Liver (tissue), 9 donors: Measurements from ENCODE around the gene SLC2A6. TPM values are rescaled to one million over a fixed set of nuclear protein-coding genes. Genes with fewer than 3 reads are reported as not detected.

Experiments
- DNase-seq: peaks from one replicate; pipeline ENCODE4 v3.0.0-alpha.2; 2017; ENCODE audit warnings: low spot score
- H3K27ac ChIP-seq, 2 donors: one replicate each; pipeline ENCODE4 v1.7.0; 2013; ENCODE audit warnings: inconsistent platforms in 2 of 2, low read length in 2 of 2, control low read depth in 1 of 2, low read depth in 1 of 2, mild to moderate bottlenecking in 1 of 2
- H3K27me3 ChIP-seq, 4 donors: one replicate each; pipeline versions ENCODE4 v1.6.1 to v1.7.0; 2013; ENCODE audit warnings: low read length in 3 of 4, inconsistent platforms in 1 of 4, mild to moderate bottlenecking in 1 of 4, moderate library complexity in 1 of 4; ENCODE audit not compliant: control insufficient read depth in 4 of 4, insufficient read depth in 4 of 4
- H3K36me3 ChIP-seq, 4 donors: one replicate each; pipeline versions ENCODE4 v1.6.1 to v1.7.0; 2013; ENCODE audit warnings: low read length in 3 of 4, mild to moderate bottlenecking in 3 of 4, low read depth in 1 of 4, moderate library complexity in 1 of 4; ENCODE audit not compliant: control insufficient read depth in 4 of 4, insufficient read depth in 3 of 4
- H3K4me1 ChIP-seq, 4 donors: one replicate each; pipeline versions ENCODE4 v1.6.1 to v1.7.0; 2013; ENCODE audit warnings: low read length in 3 of 4, mild to moderate bottlenecking in 3 of 4, moderate library complexity in 1 of 4; ENCODE audit not compliant: control insufficient read depth in 4 of 4, insufficient read depth in 4 of 4
- H3K4me3 ChIP-seq, 3 donors: one replicate each; pipeline versions ENCODE4 v1.6.1 to v1.7.0; 2013; ENCODE audit warnings: low read length in 3 of 3, control low read depth in 1 of 3, low read depth in 1 of 3, mild to moderate bottlenecking in 1 of 3
- H3K9ac ChIP-seq, 2 donors: one replicate each; pipeline ENCODE4 v1.7.0; 2013; ENCODE audit warnings: low read length in 2 of 2, mild to moderate bottlenecking in 2 of 2, moderate library complexity in 2 of 2, control low read depth in 1 of 2, low read depth in 1 of 2
- H3K9me3 ChIP-seq, 4 donors: one replicate each; pipeline versions ENCODE4 v1.6.1 to v1.7.0; 2013; ENCODE audit warnings: low read length in 3 of 4; ENCODE audit not compliant: control insufficient read depth in 4 of 4
- EGR1 ChIP-seq, 2 donors: IDR thresholded peaks; 2 replicates each; pipeline ENCODE4 v1.6.1; 2016 to 2018; ENCODE audit warnings: antibody characterized with exemption in 2 of 2, low read depth in 2 of 2
- FOXA1 ChIP-seq: IDR thresholded peaks from 2 replicates; pipeline ENCODE4 v1.6.1; 2016; ENCODE audit warnings: antibody characterized with exemption
- FOXA2 ChIP-seq: IDR thresholded peaks from 2 replicates; pipeline ENCODE4 v1.6.1; 2016; ENCODE audit warnings: antibody characterized with exemption
- GABPA ChIP-seq, 2 donors: IDR thresholded peaks in 1 of 2; conservative IDR thresholded peaks in 1 of 2; 2 replicates each; pipeline ENCODE4 v1.6.1; 2016; ENCODE audit warnings: antibody characterized with exemption in 2 of 2, mild to moderate bottlenecking in 1 of 2, moderate library complexity in 1 of 2
- HNF4A ChIP-seq, 2 donors: conservative IDR thresholded peaks; 2 replicates each; pipeline ENCODE4 v1.6.1; 2016; ENCODE audit warnings: antibody characterized with exemption in 2 of 2, mild to moderate bottlenecking in 2 of 2
- HNF4G ChIP-seq: IDR thresholded peaks from 2 replicates; pipeline ENCODE4 v1.6.1; 2016; ENCODE audit warnings: antibody characterized with exemption
- RAD21 ChIP-seq, 2 donors: IDR thresholded peaks; 2 replicates each; pipeline ENCODE4 v1.6.1; 2016; ENCODE audit warnings: antibody characterized with exemption in 2 of 2, mild to moderate bottlenecking in 2 of 2
- RXRA ChIP-seq, 2 donors: IDR thresholded peaks; 2 replicates each; pipeline ENCODE4 v1.6.1; 2017 to 2018; ENCODE audit warnings: antibody characterized with exemption in 2 of 2, mild to moderate bottlenecking in 1 of 2
- SP1 ChIP-seq: IDR thresholded peaks from 2 replicates; pipeline ENCODE4 v1.6.1; 2018; ENCODE audit warnings: antibody characterized with exemption, mild to moderate bottlenecking
- YY1 ChIP-seq: IDR thresholded peaks from 2 replicates; pipeline ENCODE4 v1.6.1; 2016; ENCODE audit warnings: antibody characterized with exemption, mild to moderate bottlenecking
- WGBS: extraction: QIAGEN DNeasy Blood & Tissue Kit; methylation state at CpG from one replicate; pipeline ENCODE4 v1.1.7; 2013; 5-methylcytosine and 5-hydroxymethylcytosine counted together
- polyA plus RNA-seq, 2 donors: library from polyadenylated mRNA; stranded (reverse) in 1 of 2; unstranded in 1 of 2; fragments of 200-250 nt in 1 of 2; fragments of >200 nt in 1 of 2; fragmentation: Nextera tagmentation in 1 of 2; extraction: Ambion mirVana in 1 of 2; gene quantifications; one replicate each; pipeline versions ENCODE4 v1.2.1 to v1.2.3, GENCODE V29; 2013 to 2015
- total RNA-seq, 2 donors: library from RNA; depleted of rRNA; stranded (reverse); fragments of >200 nt; gene quantifications; one replicate each; pipeline ENCODE4 v1.2.3, GENCODE V29; 2014
- TF ChIP-seq, protein P1 (sequence below): fragments of 150-350 bp; IDR thresholded peaks from 2 replicates; pipeline ENCODE4 v1.5.1; 2017; ENCODE audit warnings: improper control_type of control experiment, low read depth, low read length; ENCODE audit not compliant: missing input control
- TF ChIP-seq, protein P2 (sequence below): IDR thresholded peaks from 2 replicates; pipeline ENCODE4 v1.6.1; 2016; ENCODE audit warnings: antibody characterized with exemption, mild to moderate bottlenecking
- TF ChIP-seq, protein P3 (sequence below): IDR thresholded peaks from 2 replicates; pipeline ENCODE4 v1.6.1; 2016; ENCODE audit warnings: antibody characterized with exemption
- donor health status: healthy.
- donor health status: healthy.
- donor health status: healthy.
- donor health status: healthy.
- donor health status: healthy.

Gene SLC2A6
- total and polyA plus RNA-seq, 4 donors, result 1.7 to 3.9 (median 2.3) TPM

GRCh38 chr9:133511607-133512006 is 32.7 kb upstream of the SLC2A6 start:
- Histone ChIP-seq H3K4me1 (peaks cover 14 to 28% (median 20%) of the 10 kb centered on the region in 4 donors), H3K9me3 (no peaks in the 10 kb centered on the region), H3K9ac (no peak overlapping the region), H3K4me3 (no peak overlapping the region), H3K27me3 (no peaks in the 10 kb centered on the region), H3K27ac (no peak overlapping the region), H3K36me3 (no peaks in the 10 kb centered on the region)
- 95% methylated on average over 10 of the region's 10 CpGs for WGBS
- no peak for DNase-seq
- TF ChIP-seq RAD21 (IDR thresholded peaks at IDR 0.05) (no peak), HNF4G (no peak), GABPA (IDR thresholded peaks at IDR 0.05 in 1 of 2, conservative IDR thresholded peaks at IDR 0.05 in 1 of 2) (no peak), EGR1 (IDR thresholded peaks at IDR 0.05; ENCODE audit: low read depth in 2 of 2) (no peak), YY1 (no peak)
- TF ChIP-seq, protein P1, sequence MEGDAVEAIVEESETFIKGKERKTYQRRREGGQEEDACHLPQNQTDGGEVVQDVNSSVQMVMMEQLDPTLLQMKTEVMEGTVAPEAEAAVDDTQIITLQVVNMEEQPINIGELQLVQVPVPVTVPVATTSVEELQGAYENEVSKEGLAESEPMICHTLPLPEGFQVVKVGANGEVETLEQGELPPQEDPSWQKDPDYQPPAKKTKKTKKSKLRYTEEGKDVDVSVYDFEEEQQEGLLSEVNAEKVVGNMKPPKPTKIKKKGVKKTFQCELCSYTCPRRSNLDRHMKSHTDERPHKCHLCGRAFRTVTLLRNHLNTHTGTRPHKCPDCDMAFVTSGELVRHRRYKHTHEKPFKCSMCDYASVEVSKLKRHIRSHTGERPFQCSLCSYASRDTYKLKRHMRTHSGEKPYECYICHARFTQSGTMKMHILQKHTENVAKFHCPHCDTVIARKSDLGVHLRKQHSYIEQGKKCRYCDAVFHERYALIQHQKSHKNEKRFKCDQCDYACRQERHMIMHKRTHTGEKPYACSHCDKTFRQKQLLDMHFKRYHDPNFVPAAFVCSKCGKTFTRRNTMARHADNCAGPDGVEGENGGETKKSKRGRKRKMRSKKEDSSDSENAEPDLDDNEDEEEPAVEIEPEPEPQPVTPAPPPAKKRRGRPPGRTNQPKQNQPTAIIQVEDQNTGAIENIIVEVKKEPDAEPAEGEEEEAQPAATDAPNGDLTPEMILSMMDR, result no peak

GRCh38 chr9:133510926-133511505 is 32.1 kb upstream of the SLC2A6 start:
- DNase-seq, result no peak

DNA sequence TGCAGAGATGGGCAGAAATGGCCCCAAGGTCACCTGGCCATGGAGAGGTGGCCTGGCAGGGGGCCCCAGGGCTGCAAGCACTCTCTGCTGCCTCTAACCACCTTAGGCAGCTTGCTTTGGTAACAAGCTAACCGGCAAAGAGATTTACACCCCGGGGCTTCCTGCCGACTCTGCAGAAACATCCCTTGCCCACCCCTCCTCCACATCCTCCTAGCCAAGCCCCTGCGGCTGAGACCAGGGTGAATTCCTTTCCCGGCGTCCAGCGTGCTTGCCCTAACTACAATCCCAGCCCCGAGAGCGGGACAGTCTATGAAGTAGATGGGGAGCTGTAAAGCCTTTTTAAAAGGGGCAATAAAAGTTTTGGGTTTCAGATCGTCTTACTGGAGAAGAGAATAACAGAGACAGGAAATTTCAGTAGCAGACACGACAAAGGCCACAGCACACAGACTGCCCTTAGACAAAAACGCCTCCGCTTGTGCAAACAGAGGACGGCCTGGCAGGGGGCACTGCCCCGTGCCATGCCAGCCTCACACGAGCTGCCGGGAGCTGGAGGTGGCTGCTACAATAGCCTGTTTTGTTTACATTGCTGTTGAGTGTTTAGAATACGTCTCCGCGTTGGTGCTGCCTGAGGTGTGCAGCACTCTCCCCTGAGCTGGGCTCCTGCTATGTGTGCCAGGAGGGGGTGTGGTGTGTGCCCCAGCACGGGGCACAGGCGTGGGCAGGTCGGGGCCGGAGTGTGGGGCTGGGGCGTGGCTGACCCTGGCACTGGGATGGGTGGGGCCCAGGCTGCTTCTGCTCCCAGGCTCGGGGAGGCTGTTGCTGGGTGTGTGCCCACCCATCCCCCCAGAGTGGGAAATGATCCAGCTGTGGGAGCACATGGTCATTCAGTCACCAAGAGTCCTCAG is 30.5 kb upstream of the SLC2A6 start:
- peak; percentile 43 to 69 for TF ChIP-seq EGR1 (IDR thresholded peaks at IDR 0.05; ENCODE audit: low read depth in 2 of 2)
- peak; percentile 89 for TF ChIP-seq SP1
- peak; percentile 80 to 88 for TF ChIP-seq RXRA (IDR thresholded peaks at IDR 0.05)
- TF ChIP-seq, protein P1, result no peak
- peak; percentile 74 for TF ChIP-seq FOXA1
- TF ChIP-seq FOXA2, result peak; percentile 84
- TF ChIP-seq, protein P2, sequence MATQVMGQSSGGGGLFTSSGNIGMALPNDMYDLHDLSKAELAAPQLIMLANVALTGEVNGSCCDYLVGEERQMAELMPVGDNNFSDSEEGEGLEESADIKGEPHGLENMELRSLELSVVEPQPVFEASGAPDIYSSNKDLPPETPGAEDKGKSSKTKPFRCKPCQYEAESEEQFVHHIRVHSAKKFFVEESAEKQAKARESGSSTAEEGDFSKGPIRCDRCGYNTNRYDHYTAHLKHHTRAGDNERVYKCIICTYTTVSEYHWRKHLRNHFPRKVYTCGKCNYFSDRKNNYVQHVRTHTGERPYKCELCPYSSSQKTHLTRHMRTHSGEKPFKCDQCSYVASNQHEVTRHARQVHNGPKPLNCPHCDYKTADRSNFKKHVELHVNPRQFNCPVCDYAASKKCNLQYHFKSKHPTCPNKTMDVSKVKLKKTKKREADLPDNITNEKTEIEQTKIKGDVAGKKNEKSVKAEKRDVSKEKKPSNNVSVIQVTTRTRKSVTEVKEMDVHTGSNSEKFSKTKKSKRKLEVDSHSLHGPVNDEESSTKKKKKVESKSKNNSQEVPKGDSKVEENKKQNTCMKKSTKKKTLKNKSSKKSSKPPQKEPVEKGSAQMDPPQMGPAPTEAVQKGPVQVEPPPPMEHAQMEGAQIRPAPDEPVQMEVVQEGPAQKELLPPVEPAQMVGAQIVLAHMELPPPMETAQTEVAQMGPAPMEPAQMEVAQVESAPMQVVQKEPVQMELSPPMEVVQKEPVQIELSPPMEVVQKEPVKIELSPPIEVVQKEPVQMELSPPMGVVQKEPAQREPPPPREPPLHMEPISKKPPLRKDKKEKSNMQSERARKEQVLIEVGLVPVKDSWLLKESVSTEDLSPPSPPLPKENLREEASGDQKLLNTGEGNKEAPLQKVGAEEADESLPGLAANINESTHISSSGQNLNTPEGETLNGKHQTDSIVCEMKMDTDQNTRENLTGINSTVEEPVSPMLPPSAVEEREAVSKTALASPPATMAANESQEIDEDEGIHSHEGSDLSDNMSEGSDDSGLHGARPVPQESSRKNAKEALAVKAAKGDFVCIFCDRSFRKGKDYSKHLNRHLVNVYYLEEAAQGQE, result peak; percentile 80
- TF ChIP-seq, protein P3, sequence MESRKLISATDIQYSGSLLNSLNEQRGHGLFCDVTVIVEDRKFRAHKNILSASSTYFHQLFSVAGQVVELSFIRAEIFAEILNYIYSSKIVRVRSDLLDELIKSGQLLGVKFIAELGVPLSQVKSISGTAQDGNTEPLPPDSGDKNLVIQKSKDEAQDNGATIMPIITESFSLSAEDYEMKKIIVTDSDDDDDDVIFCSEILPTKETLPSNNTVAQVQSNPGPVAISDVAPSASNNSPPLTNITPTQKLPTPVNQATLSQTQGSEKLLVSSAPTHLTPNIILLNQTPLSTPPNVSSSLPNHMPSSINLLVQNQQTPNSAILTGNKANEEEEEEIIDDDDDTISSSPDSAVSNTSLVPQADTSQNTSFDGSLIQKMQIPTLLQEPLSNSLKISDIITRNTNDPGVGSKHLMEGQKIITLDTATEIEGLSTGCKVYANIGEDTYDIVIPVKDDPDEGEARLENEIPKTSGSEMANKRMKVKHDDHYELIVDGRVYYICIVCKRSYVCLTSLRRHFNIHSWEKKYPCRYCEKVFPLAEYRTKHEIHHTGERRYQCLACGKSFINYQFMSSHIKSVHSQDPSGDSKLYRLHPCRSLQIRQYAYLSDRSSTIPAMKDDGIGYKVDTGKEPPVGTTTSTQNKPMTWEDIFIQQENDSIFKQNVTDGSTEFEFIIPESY, result no peak
- TF ChIP-seq HNF4A (conservative IDR thresholded peaks at IDR 0.05), result peak; percentile 60 to 72
- H3K4me3 ChIP-seq, result peak overlapping the region in 1 of 3 donors; percentile 9
- H3K9me3 ChIP-seq, result no peaks in the 10 kb centered on the region
- H3K9ac ChIP-seq, result peak overlapping the region in 1 of 2 donors; percentile 81
- no peaks in the 10 kb centered on the region for H3K36me3 ChIP-seq
- DNase-seq, result no peak
- H3K4me1 ChIP-seq, result peaks cover 14 to 36% (median 24%) of the 10 kb centered on the region in 4 donors
- H3K27me3 ChIP-seq, result no peaks in the 10 kb centered on the region
- WGBS, result 4% methylated on average over 26 of the region's 26 CpGs
- peak overlapping the region; percentile 87 to 89 for H3K27ac ChIP-seq

More at GRCh38 chr9:133510926-133511505, 32.1 kb upstream of the SLC2A6 start:
- peaks cover 14 to 30% (median 21%) of the 10 kb centered on the region in 4 donors for H3K4me1 ChIP-seq
- H3K9me3 ChIP-seq, result no peaks in the 10 kb centered on the region
- no peaks in the 10 kb centered on the region for H3K36me3 ChIP-seq
- no peak overlapping the region for H3K27ac ChIP-seq
- TF ChIP-seq RAD21 (IDR thresholded peaks at IDR 0.05), result no peak
- no peaks in the 10 kb centered on the region for H3K27me3 ChIP-seq
- no peak overlapping the region for H3K9ac ChIP-seq
- H3K4me3 ChIP-seq, result no peak overlapping the region
- 96% methylated on average over 27 of the region's 27 CpGs for WGBS
